SKM-1 treated with dmso at 0.1 percent for 144 hours (cell line): ENCODE measurements around the gene MACROD2.

Experiments used
- DNase-seq: peaks from one replicate; lab custom pipeline; 2025; ENCODE audit not compliant: unreplicated experiment; lab: John Stamatoyannopoulos, UW

Gene MACROD2

DNA sequence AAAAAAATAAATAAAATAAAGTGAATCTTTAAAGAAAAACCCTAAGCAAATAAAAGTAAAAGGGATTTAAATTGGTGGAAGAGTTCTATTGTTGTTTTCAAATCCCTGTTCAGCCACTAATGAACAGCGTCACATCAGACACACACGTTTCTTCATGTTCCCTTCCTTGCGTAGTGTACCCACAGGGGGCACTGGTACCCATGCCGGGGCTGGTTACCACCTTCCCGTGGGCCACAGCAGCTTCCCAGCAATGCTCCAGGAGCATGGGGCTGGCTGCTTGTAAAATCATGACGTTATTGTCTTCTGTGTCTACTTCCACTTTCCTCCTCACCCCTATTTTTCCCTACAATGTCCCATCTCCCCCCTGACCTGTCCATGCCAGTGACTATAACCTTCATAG lies 1589.2 kb downstream of the MACROD2 start:
- no peak for DNase-seq

DNA sequence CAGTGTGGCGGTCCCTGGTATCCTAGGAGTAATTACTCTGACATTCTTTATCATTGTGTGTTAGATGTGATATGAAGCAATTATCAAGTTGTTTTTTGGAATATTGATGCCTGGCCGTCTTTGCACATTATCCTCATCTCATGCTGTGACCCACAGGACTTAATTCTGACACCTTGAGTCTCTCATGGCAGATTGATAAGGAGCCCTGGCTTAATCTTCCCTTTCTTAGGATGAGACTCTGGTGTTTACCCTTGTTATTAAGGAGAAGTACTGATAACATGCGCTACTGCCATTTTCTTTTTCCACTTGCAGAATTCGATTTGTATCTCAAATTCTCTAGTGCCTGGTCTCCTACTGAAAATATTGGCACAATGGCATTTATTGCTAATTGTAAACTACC lies 1597.8 kb downstream of the MACROD2 start:
- no peak for DNase-seq

DNA sequence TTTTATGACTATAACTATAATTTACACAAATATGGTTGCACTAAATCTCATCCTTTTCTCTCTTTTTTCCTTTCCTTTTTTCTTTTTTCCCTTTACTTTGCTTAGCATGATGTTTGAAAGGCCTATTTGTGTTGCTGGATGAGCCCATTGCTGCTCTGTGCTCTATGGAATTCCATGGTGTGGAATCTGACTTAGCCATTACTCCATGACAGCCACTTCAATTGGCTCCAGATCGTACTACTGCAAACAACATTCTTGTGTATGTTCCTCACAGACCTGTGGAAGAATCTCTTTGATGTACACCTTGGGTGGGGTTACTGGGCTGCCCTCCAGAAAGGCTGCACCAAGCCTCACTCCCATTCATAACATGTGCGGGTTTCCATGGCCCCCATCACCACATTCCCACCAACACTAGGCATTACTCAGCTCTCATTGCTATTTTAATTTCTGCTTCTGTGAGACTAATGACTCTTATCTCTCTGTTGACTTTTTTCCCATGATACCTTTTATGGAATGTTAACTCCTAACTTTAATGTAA lies 1598.9 kb downstream of the MACROD2 start:
- no peak for DNase-seq

DNA sequence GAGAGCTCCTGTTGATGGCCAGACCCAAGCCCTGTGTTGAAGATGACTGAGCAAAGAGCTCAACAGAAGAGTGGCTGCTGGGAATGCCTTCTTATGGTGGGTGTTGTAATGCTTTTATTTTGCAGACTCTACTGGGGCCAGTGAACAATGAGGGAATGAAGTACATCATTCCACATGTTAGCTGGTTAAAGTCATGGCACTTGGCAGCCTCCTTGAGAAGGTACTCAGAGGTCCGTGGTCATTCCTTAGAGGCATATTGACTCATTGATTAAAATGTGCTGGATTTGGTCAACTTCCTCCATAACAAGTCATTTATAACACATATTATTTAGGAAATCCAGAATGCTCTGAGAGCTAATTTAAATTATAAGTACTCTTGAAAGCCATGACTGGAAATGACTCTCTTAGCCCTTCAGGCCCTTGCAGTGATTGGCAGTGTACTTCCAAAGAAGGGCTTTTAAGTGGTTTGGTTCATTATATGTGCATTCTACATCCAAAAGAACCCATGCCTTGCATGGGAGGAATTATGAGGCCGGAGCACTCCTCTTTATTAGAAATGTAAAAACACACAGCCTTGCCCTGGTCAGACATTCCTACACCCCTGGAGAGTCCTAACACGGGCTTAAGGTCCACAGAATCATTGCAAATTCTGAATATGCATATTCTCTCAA lies 1601.0 kb downstream of the MACROD2 start:
- DNase-seq: no peak

DNA sequence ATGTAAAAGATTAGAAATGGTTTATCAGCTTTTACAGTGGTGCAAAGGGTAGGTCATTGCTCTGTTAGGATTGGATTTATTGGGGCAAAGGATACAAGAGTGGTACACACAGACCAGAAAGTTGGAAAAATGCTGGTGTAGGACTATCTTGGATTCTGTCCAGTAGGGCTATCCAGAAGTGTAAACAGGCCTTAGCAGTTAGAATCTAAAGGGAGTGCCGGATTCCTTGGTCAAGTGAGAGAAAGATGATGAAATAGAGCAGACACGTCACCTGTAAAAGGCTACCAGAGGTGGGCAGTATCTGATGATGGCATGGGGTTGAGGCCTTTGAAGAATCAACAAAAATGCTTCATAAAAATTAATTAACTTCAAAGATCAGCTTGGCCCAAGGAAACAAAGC lies 1602.0 kb downstream of the MACROD2 start:
- no peak for DNase-seq

DNA sequence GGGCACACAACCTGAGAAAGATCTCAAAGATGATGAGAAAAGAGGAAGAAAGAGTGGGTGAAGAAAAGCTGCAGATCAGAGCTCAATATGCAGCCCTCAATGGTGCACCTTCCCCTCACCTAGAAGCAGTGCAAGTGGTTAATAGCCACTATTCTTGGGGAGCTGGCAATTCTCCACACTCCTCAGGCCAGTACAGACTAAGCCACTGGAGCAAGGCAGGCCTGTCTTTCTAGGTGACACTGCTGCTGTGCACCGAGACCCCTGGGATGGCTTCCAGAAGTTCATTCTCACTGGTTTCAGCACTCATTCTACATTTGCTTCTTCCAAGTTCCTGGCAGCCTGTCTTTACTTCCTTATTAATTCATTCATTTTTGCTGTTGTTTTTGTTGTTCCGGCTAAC lies 1604.6 kb downstream of the MACROD2 start:
- DNase-seq: no peak

DNA sequence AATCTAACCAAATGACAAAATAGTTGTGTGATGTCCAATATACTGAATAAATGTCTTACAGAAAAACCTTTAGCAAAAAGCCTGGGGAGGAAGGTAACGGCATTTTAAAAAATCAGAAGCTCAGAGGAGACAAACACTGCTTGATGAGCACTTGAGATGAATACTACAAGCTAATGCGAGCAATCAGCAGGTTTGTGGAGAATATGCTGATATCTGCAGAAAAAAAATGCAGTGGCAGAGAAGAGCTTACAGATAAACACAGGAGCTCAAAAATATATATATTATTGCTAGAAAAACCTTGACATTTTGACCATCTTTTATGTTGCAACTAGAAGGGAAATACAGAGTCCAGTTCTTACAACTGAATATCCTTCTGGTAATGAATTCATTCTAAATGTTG lies 1605.2 kb downstream of the MACROD2 start:
- DNase-seq: no peak

DNA sequence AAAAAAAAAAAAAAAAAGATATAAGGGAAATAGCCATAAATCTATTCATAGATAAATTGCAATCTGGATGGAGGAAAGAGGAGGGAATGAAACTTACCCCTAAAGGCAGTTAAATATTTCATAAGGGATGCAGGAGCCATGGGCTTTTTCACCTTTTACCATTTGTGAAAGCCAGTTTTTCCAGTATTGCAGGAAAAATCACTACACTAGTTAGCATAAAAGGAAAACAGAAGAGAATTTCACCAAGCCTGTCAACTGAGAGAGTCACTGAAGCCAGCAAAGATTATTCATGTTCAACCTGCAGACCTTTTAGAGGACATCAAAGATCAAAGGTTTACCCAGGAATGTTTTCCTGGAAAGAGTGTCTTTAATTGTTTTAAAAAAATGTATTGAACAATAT lies 1608.2 kb downstream of the MACROD2 start:
- DNase-seq: no peak

DNA sequence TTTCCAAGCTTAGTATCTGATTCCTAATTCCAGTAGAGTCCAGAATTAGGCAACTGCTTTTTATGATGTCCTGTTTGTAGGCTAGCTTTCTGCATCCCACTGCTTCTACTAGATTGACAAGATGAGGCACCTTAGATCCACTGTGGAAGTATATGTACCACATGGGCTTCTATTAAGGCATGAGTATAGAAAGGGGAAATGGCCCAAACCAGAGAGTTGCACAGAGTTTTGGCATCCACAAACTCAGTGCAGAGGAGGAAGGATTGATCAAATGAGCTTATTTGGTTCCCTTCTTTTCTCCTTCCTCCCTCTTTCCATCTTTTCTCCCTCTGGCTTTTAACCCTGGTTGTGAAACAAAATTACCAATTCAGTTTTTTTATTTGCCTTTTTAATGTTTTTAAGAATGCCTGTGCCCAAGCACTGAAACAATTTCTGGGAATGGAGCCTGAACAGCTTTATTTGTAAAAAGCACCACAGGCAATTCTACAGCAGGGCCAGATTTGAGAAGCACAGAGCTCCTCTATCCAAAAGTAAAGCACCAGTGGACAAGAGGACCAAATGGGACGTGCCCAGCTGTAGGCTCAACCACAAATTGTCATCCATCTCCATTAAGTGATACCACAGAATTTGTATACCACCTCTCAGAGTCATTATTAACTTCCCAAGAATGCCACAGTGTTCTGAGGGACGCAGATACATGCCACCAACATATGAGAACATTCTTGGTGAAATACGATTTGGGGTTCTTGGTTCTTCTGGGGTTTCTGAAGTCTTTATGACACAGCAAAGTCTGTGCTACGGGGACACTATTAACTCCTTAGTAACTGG lies 1608.9 kb downstream of the MACROD2 start:
- no peak for DNase-seq

DNA sequence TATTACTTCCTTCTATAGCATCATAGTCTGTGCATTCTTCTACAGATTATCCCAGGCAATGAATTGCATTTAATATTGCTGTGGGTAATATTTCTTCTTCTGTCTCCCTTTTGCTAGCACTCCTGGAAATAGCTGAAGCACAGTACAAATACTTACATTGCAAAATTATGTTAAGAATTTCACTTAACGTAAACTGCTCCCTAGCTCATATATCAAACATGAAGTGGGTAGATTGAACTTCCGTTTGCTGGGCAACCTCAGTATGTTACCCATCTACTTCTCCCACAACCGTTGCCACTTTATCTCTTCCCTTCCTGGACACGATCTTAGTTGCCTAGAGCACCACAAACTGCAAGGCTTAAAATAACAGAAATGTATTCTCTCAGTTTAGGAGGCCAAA lies 1614.6 kb downstream of the MACROD2 start:
- DNase-seq: no peak

DNA sequence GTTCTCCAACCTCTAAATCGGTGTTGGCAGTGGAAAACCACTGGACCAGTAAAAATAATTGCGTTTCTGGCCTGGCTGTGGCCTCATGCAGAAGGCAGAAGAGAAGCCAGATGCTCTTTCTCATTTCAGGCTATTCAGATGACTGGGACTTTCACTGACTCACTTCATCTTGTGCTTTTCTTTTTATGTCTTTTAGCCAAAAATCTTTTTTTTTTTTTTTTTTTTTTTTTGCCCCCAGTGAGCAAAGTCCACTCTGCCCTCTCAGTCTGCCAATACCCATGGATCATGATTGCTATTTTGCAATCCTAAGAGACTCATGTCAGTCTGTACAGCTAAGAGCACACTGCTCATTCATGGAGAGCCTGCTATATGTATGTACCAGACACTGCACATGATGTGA lies 1615.5 kb downstream of the MACROD2 start:
- no peak for DNase-seq

DNA sequence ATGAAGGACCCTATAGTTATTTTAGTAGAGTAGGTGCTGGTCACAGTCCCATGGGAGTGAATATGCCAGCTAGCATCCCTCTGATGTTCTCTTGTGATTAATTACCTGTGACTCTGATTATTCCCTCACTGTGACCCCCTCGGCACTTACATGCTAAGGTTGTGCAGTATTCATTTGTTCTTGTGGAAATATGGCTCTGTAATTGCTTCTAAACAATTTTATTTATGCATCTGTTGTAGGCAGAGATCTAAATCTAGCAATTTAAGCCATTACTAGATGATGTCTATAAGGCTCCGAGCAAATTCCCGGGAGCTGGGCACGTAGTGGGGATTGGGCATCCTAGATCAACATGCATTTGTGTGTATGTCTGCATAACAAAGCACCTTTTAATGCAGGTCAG lies 1616.2 kb downstream of the MACROD2 start:
- no peak for DNase-seq

DNA sequence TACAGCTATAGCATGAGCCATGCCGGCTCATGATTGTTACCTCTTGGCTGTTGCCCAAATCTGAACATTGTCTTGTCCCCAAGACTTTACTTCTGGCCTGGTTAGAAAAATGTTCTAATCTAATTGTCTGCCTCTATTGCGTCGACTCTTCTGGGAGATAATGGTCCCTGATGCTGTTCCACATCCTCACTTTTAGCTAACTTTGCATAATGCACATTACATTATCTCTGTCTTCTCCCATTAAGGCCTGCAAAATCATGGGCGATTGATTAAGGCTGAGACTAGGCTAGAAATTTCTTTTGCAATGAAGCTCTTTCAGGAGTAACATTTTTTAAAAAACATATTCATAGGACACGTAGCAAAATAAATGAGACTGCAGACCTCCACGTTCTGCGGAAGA lies 1616.9 kb downstream of the MACROD2 start:
- no peak for DNase-seq

DNA sequence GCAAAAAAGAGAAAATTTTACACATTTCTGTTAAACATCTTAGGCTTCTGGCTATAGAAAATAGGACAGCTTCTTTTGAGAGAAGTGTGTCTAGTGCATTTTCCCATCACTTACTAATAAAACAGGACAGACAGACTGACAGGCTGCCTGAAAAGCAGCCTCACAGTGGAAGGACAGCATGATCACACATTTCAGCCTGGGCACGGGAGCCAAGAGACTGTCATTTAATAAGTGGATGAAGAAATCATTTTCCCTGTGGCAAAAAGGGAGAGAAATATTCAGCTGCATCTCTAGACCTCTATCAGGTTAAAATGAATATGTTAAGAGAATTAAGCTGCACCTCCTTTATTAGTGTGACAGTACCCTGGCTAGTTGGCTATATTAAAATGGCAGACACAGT lies 1617.5 kb downstream of the MACROD2 start:
- DNase-seq: no peak

DNA sequence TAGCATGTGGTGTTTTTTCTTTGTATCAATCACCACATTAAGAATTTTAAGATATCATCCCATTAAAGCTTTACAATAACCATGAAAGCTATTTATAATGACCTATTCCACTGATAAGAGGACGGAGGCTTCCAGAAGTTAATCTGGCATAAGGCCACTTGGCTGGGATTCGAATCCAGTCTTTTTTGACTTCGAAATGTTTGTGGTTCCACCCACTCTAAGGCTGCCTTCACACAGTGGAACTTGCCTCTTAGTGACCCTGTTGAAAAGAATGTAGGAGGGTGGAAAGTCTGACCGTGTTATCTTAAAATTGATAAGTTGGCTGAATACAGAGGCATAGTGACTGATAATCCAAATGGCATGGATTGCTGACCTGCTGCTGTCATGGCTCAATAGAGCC lies 1618.2 kb downstream of the MACROD2 start:
- no peak for DNase-seq

DNA sequence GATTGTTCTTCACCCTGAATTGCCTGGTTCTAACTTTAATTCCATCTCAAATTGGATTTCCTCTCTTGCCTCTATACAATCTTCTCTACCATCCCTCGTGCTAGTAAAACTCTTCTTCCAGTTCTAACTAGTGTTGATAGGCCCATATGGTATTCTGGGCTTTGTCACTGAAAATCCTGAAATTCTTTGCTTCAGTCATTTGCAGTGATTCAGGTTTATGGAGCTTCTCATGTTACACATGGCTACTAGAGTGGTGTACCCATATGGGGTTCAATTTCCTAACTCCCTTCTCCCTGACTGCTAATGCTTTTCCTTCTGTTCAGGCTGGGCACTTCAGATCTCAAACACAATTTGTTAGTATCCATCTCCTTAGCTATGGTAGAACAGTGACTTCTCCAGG lies 1621.3 kb downstream of the MACROD2 start:
- DNase-seq: no peak

DNA sequence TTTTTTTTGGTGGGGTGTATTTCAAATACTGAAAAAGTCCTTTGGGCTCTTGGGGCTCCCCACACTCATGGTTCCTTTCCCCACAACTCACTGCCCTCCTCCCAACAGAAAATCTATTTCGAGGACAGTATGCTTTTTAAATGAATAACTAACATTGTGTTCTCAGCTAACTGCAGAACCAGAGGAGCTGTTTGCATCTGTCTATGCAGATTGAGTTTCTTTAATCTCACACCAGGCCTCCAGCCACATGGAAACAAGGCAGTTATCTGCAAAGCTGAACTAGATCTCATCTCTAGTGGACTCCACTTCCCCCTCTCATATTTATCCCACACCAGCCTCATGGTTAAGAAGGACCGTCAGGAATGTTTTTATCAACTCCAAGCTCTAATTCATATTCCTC lies 1622.8 kb downstream of the MACROD2 start:
- DNase-seq: no peak

DNA sequence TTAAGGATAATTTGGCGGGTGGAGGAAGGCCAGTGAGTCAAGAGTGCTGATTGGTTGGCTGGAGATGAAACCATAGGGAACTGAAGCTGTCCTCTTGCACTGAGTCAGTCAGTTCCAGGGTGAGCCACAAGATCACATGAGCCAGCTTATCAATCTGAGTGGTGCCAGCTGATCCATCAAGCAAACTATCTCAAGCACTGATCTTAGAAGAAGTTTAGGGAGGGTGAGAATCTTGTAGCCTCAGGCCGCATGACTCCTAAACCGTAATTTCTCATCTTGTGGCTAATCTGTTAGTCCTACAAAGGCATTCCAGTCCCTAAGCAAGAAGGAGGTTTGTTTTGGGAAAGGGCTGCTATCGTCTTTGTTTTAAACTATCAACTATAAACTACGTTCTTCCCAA lies 1623.6 kb downstream of the MACROD2 start:
- no peak for DNase-seq

DNA sequence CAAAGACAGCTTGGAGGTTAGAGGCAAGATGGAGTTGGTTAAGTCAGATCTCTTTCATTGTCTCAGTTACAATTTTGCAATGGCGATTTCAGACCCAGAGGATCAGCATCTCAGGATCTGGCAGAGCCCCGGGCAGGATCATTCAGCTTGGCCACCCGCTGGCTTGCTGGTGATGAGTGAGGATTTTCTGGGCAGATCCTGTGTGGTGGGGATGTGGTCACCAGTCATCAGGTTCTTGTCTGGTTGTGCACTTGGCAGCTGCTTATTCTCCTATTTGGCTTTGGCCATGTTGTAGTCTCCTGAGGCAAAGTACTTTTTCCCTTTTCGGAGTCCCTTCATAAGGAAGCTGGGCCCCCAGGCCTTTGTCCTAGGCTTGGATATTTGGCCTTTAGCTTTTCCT lies 1624.0 kb downstream of the MACROD2 start:
- DNase-seq: no peak

DNA sequence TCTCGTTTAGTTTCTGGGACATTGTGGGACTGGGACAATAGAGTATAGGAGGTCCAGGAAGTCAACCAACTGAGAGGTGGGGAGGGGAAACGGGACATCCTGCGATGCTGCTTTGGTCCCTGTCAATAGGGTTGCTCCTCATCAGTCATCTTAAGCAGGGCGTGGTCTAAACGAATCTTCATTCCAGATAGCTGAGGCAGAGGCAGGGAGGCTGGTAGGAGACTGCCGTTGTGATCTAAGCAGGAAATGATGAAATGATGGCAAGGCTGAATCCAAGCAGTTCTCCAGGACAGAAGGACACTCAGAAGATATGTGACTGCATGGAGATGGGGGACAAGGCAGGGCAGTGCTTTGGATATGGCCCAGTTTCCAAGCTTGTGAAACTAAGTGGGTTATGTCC lies 1624.5 kb downstream of the MACROD2 start:
- no peak for DNase-seq

DNA sequence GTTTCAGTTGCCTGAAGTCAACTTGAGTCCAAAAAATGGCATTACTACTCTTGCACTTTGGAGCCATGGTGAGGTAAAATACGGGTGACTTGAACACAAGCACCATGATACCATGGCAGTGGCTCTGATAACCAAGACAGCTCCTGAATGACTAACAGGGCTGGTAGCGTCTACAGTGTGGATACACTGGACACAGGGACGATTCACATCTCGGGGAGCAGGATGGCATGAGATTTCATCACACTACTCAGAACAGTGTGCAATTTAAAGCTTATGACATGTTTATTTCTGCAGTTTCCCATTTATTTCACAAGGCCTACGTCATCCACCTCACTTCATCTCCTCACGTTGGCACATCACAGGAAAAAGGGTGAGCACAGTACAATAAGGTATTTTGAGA lies 1627.1 kb downstream of the MACROD2 start:
- DNase-seq: no peak

DNA sequence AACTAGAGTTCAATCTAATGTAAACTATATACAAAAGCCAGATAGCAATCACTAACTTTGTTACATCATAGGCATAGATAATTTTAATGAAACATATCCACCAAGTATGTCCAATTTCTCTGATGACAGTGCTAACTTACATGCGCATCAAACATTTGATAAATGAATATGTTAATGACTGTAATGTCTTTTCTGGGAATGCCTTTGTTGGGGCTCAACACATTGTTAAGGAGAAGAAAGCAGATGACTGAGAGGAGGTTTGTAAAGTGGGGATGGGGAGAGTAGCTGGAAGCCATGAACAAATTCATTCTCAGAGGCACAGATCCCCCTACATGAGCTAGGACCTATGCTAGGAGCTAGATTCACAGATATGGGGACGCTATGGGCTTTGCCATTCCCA lies 1627.9 kb downstream of the MACROD2 start:
- DNase-seq: no peak

DNA sequence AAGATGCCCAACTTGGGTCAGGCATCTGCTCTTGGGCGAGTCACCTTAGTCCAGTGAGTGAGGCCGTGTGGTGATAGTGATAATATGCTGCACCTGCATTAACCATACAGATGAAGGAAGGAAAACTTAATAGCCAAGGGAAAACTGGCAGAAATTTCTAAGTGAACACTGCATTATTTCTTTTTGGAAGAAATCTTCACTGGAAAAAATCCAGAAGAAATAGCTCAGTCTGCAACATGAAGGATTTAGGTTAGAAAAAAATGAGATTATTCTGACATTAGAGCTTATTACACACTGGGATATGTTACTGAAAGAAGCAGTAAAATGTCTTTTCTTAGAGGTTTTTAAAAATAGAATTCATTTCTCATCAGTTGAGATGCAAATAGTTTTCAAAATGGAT lies 1630.7 kb downstream of the MACROD2 start:
- DNase-seq: no peak
